Fibroblast of mammary gland (primary cell): ENCODE results near the gene SSR2.

Experiments used
- DNase-seq: peaks from one replicate; pipeline ENCODE4 v3.0.0-alpha.2; 2010; ENCODE audit warnings: low read depth
- H3K4me3 ChIP-seq: 2 replicates; pipeline ENCODE4 v1.5.1; 2011; ENCODE audit warnings: low read depth, mild to moderate bottlenecking, low read length, moderate library complexity; ENCODE audit not compliant: control insufficient read depth
- CTCF ChIP-seq: conservative IDR thresholded peaks from 2 replicates; pipeline ENCODE4 v1.5.1; 2011; ENCODE audit warnings: low read depth, low read length, inconsistent platforms; ENCODE audit not compliant: control insufficient read depth, insufficient read depth

Gene SSR2

GRCh38 chr1:155977690-155978324, 42.9 kb downstream of the SSR2 start:
- peak overlapping the region; percentile 80 for H3K4me3 ChIP-seq
- DNase-seq = no peak
- no peak for TF ChIP-seq CTCF

- DNase-seq = no peak
- no peak for TF ChIP-seq CTCF
- H3K4me3 ChIP-seq = peak overlapping the region; percentile 80
Measured at GRCh38 chr1:155976913-155977689, 43.6 kb downstream of the SSR2 start.

GRCh38 chr1:155976062-155976912, 44.5 kb downstream of the SSR2 start:
- peak; percentile 68 for DNase-seq
- no peak for TF ChIP-seq CTCF
- peak overlapping the region; percentile 80 for H3K4me3 ChIP-seq

GRCh38 chr1:155975375-155976061, 45.2 kb downstream of the SSR2 start:
- H3K4me3 ChIP-seq = peak overlapping the region; percentile 80
- DNase-seq = no peak
- no peak for TF ChIP-seq CTCF

- peak overlapping the region; percentile 1 for H3K4me3 ChIP-seq
- no peak for TF ChIP-seq CTCF
- no peak for DNase-seq
Measured at GRCh38 chr1:155974208-155975115, 46.3 kb downstream of the SSR2 start.

GRCh38 chr1:155973723-155974122, 47.0 kb downstream of the SSR2 start:
- no peak for DNase-seq
- TF ChIP-seq CTCF = no peak
- no peak overlapping the region for H3K4me3 ChIP-seq
